CD4-positive, alpha-beta T cell treated with Interleukin-4 for 4 hours (primary cell): ENCODE measurements around the gene LRMDA.

Experiments
- DNase-seq: peaks from one replicate; pipeline ENCODE4 v3.0.0-alpha.2; 2020

The LRMDA gene

GRCh38 chr10:76202777-76203176 is 771.4 kb downstream of the LRMDA start:
- DNase-seq, result no peak

DNA sequence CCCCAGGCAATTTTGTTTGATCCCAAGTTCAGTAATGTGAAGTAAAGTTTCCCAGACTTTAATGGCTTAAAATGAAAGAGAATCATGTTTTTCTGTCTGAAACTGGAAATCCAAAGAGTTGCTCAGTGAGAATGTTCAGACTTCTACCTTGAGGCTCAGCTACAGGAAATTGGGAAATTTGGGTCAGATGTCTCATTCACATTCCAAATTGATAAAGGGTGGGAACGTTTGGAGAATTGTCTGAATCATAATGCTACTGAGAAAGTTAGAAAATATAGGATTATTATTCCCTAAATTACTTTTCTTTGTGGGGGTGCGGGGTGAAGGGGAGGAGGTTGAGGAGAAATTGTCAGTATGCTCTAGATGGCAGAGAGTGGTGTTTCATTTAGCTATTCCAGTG is 773.9 kb downstream of the LRMDA start:
- no peak for DNase-seq

- DNase-seq, result no peak
Measured at GRCh38 chr10:76206797-76207352, 775.5 kb downstream of the LRMDA start.

- DNase-seq, result no peak
Measured at GRCh38 chr10:76209135-76209534, 777.7 kb downstream of the LRMDA start.

DNA sequence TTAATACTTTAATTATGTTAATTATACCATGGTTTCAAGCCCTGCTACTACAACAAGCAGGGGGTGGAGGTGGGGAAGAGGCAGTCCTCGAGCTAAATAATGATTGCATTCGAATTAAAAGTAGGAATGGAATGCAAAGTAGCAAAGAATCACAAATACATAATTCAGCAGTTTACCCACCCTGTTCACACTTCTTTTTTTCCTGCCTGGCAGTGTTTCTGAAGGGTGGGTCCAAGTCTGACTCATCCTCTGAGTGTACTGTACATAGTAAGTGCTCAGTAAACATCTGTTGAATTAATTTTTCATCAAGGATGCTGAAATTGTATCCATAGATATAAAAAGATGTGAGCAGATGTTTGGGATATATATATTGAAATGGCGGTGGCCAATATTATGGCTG is 778.8 kb downstream of the LRMDA start:
- no peak for DNase-seq

DNA sequence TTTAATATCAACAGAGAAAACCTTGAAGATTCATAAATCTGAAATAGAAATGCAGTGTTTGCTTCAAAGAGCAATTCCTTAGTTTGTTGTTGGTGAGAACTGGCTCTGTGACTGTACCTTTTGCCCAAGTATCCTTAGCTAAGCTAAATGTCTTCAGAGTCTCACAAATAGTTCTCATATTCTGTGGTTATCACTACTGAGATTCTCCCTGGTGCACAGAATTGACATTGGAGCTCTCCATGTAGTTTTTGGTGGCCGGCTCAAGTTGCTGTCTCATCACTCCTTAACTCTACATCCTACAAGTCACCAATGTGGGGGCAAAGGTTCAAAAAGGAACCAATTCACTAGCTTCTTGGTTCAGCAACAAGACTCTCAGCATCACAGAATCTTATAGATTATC is 780.3 kb downstream of the LRMDA start:
- no peak for DNase-seq

DNA sequence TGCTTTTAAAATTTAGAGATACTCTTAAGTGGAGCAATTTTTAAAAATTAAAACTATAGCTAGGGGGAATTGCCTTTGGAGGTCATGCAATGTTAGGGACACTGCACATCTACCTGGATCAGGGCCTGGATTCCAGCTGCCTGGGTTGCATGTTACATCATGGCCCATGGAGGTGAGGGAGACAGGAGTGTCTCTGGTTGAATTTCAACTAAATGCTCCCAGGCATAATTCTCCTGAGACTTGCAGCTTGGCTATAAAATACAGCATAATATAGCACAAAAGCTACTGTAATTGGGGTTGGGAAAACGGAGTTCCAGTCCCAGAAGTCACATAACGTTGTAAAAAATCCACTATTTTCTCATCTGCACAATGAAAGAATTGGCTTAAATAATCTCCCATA is 782.5 kb downstream of the LRMDA start:
- no peak for DNase-seq

DNA sequence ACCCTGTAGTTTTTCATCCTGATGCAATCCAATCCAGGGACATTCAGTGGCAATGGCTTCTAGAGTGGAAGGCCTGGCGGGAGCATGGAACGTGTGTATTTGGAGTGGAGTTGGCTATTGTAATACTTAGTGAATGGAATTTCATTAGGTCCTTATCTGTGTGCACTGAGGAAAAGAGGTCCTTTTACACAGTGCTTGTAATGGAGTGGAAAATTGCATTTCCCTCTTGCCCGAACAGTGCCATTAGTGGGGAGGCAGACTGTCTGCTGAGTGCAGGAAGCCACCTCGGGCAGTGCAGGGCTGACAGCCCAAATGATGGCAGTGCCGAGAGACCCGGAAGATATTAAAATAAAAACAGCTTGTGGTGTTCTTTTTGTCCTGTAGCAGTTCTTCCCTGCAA is 786.6 kb downstream of the LRMDA start:
- no peak for DNase-seq

DNA sequence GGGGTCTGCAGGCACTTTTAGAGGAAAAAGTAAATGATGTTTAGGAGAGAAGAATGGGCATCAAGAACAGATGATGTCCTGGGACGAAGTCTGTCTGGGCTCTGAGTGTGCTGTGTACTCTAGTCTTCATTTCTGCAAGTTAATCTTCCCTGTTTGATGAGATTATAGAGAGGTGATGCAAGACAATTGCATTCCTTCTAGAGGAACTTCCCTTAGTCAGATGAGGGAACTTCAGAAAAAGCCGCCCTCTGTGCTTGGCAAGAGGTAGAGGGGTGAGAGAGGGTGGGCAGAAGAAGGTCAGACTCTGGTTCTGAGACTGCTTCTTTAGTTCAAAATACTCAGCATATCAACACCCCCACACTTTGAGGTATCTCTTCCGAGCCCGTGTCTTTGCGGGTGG is 797.9 kb downstream of the LRMDA start:
- no peak for DNase-seq

GRCh38 chr10:76230921-76231285 is 799.5 kb downstream of the LRMDA start:
- DNase-seq, result no peak

GRCh38 chr10:76231286-76231934 is 800.0 kb downstream of the LRMDA start:
- no peak for DNase-seq

DNA sequence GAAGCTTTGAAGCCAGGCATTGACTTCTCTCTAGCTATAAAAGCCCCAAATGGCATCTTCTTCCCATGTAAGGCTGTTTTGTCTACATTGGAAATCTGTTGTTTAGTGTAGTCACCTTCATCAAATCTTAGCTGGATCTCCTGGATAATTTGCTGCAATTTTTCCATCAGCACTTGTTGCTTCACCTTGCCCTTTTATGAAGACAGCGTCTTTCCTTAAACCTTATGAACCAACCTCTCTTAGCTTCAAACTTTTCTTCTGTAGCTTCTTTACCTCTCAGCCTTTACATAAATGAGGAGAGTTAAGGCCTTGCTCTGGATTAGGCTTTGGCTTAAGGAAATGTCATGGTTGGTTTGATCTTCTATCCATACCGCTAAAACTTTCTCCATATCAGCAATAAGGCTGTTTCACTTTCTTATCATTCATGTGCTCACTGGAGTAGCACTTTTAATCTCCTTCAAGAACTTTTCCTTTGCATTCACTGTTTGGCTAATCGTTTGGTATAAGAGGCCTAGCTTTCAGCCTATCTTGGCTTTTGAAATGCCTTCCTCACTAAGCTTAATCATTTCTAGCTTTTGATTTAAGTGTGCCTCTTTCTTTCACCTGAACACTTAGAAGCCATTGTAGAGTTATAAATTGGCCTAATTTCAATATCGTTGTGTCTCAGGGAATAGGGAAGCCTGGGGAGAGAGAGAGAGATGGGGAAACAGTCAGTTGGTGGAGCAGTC is 803.2 kb downstream of the LRMDA start:
- no peak for DNase-seq

DNA sequence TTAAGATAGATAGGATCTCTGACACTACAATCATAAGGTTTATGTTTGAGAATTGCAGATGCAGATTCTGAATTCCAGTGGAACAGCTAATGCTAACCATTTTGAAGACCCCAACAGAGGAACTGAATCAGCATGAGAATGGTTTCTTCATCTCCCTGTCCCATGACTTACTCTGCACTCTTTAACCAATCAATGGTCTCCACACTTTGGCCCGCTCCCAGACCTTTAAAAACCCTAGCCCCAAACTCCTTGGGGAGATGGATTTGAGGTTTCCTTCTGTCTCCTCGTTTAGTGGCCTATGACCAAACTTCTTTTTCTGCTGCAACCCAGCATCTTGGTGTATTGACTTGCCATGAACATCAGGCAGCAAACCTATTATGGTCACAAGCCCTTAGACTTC is 804.9 kb downstream of the LRMDA start:
- DNase-seq, result no peak

DNA sequence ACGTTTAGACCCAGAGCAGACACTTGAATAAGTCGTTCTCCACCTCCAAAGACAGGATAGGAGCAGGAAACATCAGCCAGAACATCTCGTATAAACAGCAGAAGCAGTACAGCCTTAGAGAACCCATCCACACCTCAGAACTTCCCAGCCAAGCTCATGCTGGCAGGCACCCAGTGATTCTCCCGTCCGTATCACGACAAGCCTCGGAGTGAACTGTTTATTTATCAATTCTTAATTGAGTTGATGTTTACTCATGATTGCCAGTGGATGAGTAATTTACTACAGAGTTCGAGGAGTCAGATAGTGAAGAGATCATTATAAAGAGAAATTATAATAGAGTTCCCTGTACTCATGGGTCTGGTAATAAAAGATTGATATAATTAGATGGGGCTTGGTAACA is 811.5 kb downstream of the LRMDA start:
- DNase-seq, result no peak

GRCh38 chr10:76244061-76244686 is 812.8 kb downstream of the LRMDA start:
- no peak for DNase-seq

DNA sequence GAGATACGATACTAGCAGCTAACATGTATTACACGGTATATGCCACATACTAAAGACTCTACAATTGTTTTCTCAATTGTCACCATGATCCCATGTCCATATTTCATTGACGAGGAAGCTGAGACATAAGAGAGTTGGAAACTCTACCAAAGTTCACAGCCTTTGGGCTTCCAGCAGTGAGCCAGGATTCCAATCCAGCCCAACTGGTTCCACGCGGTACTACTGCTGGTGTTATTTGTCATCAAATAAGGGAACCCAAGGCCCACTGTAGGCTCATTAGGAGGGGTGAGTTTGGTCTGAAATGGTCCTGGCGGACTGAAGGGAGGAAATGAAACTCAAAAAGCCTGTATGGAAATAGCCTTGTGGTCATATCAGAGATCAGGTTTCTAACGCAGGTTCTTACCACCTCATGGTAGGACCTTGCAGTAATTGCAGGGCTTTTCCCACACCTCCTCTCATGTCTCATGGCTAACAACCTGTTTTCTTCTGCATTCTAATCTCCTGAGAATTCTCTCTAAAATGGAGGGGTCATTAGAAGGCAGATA is 814.6 kb downstream of the LRMDA start:
- no peak for DNase-seq

DNA sequence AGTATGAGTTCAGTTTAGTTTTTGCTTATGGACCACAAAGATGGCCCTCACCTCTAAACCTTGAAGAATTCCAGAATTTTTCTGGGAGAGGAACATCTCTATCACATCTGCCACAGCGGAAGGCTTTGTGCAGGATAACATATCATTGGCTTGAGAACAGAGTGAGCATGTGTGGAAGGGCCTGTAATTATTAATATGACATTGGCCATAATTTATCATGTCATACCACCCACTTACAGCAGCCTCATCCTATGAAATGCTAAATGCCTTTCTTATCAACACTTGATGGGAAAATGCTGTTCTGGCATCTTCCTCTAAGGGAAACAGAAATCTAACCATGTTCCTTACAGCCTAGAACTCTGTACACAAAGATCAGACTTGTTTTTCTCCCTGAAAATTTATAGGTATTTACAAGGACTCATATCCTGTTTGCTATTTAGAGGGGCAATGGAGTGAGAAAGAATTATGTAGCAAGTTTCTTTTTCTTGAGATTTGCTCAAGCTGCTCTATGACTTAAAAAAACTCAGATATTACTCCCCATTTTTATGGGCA is 817.3 kb downstream of the LRMDA start:
- DNase-seq, result no peak

DNA sequence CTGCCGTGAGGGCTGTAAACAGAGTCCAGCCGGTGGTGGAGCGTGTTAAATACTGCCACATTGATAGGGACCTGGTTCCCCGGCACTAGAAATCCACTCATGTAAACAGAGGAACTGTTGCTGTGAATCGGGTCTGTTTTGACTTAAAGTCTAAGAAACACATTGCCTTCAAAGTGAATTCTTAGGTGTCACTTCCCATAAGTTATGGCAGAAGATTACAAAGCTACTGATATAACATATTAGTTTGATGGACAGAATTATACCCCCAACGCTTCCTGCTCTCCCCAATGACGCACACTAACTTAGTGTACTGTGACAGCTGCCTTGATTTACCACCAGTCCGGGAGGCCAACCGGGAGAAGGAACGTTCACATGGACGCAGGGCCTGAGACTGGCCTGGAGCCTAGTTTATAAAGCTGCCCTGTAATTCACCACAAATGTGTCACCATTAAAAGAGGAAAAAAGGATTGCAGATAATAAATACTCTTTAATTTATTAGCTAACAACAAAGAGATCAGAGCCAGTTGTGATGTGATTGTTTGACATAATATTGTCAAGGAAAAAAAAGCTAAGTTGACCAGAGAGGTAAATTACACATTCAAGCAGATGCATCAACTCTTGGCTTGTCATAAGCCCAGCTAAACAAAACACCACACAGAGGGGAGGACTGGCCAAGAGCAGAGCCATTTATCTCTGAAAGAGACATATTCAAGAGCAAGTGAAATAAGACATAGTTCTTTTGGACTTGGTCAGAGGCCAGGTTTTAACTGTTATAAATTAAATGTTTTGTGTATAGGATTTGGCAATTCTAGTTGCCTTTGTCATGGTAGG is 820.6 kb downstream of the LRMDA start:
- no peak for DNase-seq

GRCh38 chr10:76252733-76253132 is 821.3 kb downstream of the LRMDA start:
- DNase-seq, result no peak

DNA sequence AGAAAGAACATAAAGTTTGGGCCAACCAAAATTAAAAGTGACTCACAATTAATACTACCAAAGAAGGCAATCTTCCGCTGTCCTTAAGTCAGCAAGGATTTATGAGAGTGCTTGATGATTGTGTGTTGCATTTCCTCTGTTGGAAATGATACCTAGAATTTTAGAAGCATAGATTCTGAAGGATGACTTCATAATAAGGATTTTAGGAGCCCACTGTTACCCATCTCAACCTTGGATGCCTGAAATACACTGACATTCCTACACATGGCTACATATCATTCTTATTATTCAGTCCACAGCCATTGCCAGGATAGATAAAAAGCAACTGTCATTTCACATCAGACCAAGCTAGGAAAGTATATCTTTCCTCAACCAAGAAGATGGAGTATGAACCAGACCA is 823.8 kb downstream of the LRMDA start:
- no peak for DNase-seq

DNA sequence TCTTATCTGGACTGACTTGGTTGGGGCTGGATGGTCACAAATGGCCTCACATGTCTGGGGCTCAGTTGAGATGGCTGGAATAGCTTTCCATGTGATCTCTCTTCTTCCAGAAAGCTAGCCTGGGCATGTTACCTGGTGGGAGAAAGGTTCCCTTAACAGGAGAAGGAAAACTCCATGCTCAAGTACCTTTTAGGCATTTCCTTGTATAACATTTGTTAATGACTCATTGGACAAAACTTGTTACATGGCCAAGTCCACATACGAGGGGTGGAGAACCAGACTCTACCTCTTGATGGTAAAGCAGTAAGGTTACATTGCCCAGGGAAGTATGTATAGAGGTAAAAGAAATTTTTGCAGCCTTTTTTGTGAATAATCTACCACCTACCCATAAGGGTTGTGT is 826.4 kb downstream of the LRMDA start:
- DNase-seq, result no peak

DNA sequence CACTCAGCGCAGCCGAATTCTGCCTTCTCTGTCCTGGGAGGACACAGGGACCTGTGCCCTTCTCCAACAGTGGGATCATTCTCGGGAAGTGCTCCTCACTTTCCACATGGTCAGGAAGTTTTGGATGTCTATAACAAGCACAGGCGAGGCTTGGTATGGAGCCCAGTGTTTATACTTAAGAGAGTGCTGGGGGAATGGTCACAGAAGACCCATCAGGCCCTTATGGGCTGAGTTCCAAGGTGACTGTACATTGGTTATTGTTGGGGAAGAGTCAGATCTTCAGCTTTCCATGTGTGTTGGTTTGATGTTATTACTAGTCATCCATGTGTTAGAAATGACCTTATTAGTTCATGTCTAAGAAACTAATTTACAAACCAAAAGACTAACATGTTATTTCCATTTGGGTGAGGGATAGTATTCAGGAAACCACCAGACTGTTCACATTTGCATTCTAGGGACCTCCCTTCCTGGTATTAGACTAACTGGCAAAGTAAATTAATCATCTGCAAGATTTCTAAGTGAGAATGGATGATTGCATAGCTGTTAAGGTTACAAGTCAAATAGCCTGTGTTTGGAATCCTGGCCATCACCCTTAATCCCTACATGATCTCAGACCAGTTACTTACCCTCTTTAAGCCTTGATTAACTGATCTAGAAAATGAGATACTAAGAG is 834.2 kb downstream of the LRMDA start:
- DNase-seq, result no peak
